HG03280 (cell line): ENCODE measurements around the gene MS4A10.
A peak's percentile ranks its signal among the peaks of the same experiment; 100 is the strongest.
"Not testable (repeated sequence)": the region's sequence is repeated elsewhere in the genome, so short reads cannot be mapped to it uniquely, and the experiment has no call there.

Experiments used
- ATAC-seq: cut with Tn5 transposase; IDR thresholded peaks from one replicate; pipeline ENCODE4 v1.9.1; 2021; ENCODE audit warnings: mild to moderate bottlenecking, moderate library complexity; ENCODE audit not compliant: unreplicated experiment

Gene MS4A10

GRCh38 chr11:60785136-60785535 lies at the start of gene MS4A10:
Gene MS4A10 (plus strand): TSS chr11:60785333. CDS start chr11:60790336, 5,003 bp downstream.
- no peak for ATAC-seq

DNA sequence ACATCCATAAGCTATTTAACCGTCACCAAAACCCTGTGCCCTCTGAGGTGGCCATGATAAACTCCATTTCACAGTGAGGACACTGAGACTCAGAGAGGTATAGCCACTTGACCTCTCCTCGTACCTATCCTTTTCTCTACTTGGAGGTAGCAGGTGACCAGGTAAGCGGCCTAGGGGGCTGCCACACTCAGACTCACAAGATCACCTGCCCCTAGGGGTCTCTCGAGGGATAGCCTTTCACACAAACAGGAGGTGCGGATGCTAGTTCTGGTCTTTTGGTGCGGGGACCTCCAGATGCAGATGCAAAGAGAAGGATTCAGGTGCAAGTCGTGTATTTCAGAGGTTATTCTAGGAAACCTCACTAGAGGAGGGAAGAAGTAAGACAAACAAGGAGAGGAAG lies 46.0 kb upstream of the MS4A10 start:
- ATAC-seq = no peak

- ATAC-seq = no peak
These were observed 44.6 kb upstream of the MS4A10 start for GRCh38 chr11:60740573-60740972.

- no peak for ATAC-seq
These were observed 43.7 kb upstream of the MS4A10 start for GRCh38 chr11:60741421-60741820.

GRCh38 chr11:60743058-60743457 lies 42.1 kb upstream of the MS4A10 start:
- ATAC-seq = no peak

- ATAC-seq = no peak
These were observed 41.0 kb upstream of the MS4A10 start for GRCh38 chr11:60744114-60744513.

GRCh38 chr11:60747359-60747873 lies 37.7 kb upstream of the MS4A10 start:
- no peak for ATAC-seq

- ATAC-seq = no peak
These were observed 36.9 kb upstream of the MS4A10 start for GRCh38 chr11:60748225-60748624.

GRCh38 chr11:60748821-60749220 lies 36.3 kb upstream of the MS4A10 start:
- ATAC-seq = no peak

DNA sequence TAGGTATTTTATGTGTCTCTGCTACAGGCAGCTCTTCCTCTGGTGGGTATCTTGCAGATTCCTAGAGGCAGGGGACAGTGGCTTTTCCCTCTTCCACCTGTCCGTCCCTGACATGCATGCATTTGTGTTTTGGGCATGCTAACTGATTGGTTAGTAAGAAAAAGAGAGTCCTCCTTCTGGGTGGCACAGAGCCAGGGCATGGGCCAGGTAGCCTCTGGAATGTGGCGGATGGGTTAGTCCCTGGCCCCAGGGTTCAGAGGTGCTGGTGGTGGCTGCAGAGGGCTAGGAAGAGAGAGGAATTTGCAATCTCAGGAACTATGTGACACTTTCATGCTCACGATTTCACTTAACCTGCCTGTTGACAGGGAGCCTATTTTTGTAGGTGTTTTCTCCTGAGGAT lies 34.2 kb upstream of the MS4A10 start:
- ATAC-seq = no peak

DNA sequence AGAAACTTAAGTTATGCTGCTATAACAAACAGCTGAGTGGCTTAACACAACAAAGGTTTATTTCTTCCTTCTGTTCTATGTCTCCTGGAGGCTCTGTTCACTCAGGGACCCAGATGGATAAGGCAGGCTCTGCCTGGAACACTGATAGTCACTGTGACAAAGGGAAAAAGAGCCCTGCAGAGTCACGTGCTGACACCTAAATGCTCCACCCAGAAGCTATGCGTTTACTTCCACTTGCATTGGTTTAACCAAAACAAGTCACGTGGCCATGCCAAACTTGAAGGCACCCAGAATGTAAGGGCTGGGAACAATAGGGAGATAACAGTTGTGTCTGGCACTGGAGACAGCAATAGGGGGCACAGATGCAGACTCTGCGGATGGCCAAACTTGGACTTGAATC lies 31.8 kb upstream of the MS4A10 start:
- no peak for ATAC-seq

- ATAC-seq = no peak
These were observed 30.2 kb upstream of the MS4A10 start for GRCh38 chr11:60754887-60755286.

- ATAC-seq = no peak
These were observed 28.7 kb upstream of the MS4A10 start, which contains the start of gene MS4A15 for GRCh38 chr11:60756307-60757032. Gene MS4A15 (plus strand): TSS chr11:60756867. CDS start chr11:60763734, 6,867 bp downstream.

GRCh38 chr11:60757231-60757800 lies 27.8 kb upstream of the MS4A10 start:
- ATAC-seq = no peak

DNA sequence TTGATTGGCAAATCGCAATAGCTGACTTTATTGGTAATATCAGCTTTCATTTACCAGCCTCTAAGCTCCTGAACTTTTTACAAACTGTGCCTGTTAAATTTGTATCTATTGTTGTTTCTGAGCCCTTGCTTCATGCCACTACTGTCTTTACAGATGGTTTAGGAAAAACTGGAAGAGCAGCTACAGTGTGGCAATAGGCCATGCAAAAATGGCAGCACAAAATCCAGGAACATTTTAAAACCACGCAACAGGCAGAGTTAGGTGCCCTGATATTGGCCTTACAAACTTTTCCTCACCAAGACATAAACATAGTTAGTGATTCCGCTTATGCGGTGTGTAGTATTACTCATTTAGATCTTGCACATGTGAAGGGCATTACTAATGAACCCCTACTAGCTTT lies 26.5 kb upstream of the MS4A10 start:
- not testable (repeated sequence) for ATAC-seq

GRCh38 chr11:60759438-60760225 lies 25.5 kb upstream of the MS4A10 start:
- not testable (repeated sequence) for ATAC-seq

GRCh38 chr11:60761436-60762190 lies 23.5 kb upstream of the MS4A10 start:
- peak; percentile 29 for ATAC-seq

GRCh38 chr11:60762851-60763691 lies 22.1 kb upstream of the MS4A10 start:
- peak; percentile 58 for ATAC-seq

DNA sequence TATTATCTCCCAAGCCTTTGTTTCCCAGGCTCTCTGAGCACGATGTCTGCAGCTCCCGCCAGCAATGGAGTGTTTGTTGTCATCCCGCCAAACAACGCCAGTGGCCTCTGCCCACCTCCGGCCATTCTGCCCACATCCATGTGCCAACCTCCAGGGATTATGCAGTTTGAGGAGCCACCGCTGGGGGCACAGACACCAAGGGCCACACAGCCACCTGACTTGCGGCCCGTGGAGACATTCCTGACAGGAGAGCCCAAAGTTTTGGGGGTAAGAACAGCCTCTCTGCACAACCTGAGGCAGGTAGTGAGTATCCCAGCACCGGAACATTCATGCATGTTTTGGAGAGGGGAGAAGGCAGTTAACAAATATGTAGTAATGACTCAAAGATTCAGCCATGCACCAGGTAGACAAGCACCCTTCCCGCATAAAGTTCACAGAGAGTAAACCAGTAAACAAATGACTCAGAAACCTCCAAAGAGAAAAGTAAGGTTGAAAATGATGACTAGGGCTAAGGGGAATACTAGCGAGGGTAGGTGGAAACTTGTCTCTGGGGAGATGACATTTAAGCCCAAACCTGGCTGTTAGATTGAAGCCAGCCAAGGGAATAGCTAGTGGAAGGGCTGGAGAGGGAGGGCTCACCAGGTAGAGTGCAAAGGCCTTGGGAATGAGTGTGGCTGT lies 21.3 kb upstream of the MS4A10 start:
- ATAC-seq = peak; percentile 11
